ENCODE data around the gene CKAP4.

GRCh38 chr12:106275458-106275857 is 27.6 kb upstream of the CKAP4 start:
- no peak for TF ChIP-seq CTCF (conservative IDR thresholded peaks at IDR 0.05; ENCODE audit: low read depth in 2 of 2)
- no peak for TF ChIP-seq EZH2 (IDR thresholded peaks at IDR 0.05; ENCODE audit: low read depth, unreplicated experiment)
- no peak for TF ChIP-seq POLR2AphosphoS5 (IDR thresholded peaks at IDR 0.05; ENCODE audit: low read depth)
- no peak for TF ChIP-seq EZH2phosphoT487 (IDR thresholded peaks at IDR 0.05; ENCODE audit: unreplicated experiment)
- TF ChIP-seq, protein P1, sequence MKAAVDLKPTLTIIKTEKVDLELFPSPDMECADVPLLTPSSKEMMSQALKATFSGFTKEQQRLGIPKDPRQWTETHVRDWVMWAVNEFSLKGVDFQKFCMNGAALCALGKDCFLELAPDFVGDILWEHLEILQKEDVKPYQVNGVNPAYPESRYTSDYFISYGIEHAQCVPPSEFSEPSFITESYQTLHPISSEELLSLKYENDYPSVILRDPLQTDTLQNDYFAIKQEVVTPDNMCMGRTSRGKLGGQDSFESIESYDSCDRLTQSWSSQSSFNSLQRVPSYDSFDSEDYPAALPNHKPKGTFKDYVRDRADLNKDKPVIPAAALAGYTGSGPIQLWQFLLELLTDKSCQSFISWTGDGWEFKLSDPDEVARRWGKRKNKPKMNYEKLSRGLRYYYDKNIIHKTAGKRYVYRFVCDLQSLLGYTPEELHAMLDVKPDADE (IDR thresholded peaks at IDR 0.05) = no peak
- no peak for TF ChIP-seq JUNB (IDR thresholded peaks at IDR 0.05; ENCODE audit: unreplicated experiment)
- TF ChIP-seq NANOG (IDR thresholded peaks at IDR 0.05; ENCODE audit: borderline replicate concordance) = no peak
- no peak for TF ChIP-seq STAT1 (IDR thresholded peaks at IDR 0.05; ENCODE audit: unreplicated experiment)
- no peak for TF ChIP-seq ZNF331 (CRISPR knock-in tag; IDR thresholded peaks at IDR 0.05; ENCODE audit: low read depth)
- no peak for TF ChIP-seq ZNF462 (CRISPR knock-in tag; IDR thresholded peaks at IDR 0.05)
